Neural progenitor cell (in vitro differentiated cells): Measurements from ENCODE around the gene ACER2.

Source experiments
- CTCF ChIP-seq: fragments of 200-600 bp; sonication (generic); IDR thresholded peaks from 2 replicates; pipeline ENCODE4 v1.5.1; 2017; ENCODE audit warnings: antibody characterized with exemption, mild to moderate bottlenecking
- EZH2 ChIP-seq: fragments of 200-600 bp; sonication (generic); IDR thresholded peaks from 2 replicates; pipeline ENCODE4 v1.6.1; 2017; ENCODE audit warnings: antibody characterized with exemption, mild to moderate bottlenecking, moderate library complexity
- EZH2phosphoT487 ChIP-seq: fragments of 200-600 bp; sonication (generic); IDR thresholded peaks from 2 replicates; pipeline ENCODE4 v1.6.1; 2017; ENCODE audit warnings: antibody characterized with exemption

DNA sequence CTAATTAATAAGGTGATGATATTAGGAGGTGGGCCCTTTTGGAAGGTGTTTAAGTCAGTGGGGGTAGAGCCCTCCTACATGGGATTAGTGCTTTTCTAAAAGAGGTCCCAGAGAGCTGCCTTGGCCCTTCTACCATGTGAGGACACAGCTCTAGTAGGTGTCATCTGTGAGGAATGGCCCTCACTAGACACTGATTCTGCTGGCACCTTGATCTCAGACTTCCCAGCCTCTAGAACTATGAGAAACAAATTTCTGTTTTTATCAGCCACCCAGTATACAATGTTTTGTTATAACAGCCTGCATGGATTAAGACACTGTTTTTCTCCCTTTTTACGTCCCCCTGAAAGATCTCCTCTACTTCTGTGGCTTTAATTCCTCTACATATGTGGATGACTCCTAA, 31.6 kb downstream of the ACER2 start:
- TF ChIP-seq EZH2phosphoT487 (no peak), CTCF (no peak), EZH2 (no peak)
